ENCODE results near the gene CD44.
A peak's percentile ranks its signal among the peaks of the same experiment; 100 is the strongest.

The CD44 gene

GRCh38 chr11:35160246-35160824 is 21.4 kb downstream of the CD44 start:
- no peak for DNase-seq

DNA sequence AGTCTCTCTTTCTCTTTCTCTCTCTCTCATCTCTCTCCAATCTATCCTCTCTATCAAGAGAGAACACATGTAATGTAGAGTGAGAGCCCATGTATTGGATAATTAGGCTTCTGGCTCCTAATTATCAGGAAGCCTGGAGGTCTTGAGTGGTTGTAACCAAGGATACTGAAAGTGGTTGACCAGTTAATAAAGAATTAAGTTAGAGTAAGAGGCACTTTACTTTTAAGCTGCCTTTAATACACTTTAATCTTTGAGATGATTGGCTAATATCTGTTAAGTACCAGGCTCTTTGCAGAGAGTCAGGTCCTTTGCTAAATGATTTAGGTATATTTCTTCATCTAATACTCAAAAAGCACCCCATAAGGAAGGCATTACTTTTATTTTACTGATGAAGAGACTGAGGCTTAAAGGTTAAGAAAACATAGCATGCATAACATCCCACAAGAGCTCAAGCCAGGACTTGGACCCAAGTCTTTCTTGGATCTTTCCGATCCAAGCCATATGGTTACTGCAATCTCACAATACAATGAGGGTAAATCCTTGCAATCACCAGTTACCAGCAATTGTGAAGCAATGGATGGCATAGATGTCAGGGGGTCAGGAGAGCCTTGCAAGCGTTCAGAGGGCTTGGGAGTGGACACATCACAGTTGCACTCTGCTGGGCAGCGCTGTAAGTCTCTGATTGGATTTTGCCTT is 22.1 kb downstream of the CD44 start:
- DNase-seq = no peak

- DNase-seq = peak; percentile 91 to 93
Observed at GRCh38 chr11:35162745-35163144, 23.8 kb downstream of the CD44 start.

DNA sequence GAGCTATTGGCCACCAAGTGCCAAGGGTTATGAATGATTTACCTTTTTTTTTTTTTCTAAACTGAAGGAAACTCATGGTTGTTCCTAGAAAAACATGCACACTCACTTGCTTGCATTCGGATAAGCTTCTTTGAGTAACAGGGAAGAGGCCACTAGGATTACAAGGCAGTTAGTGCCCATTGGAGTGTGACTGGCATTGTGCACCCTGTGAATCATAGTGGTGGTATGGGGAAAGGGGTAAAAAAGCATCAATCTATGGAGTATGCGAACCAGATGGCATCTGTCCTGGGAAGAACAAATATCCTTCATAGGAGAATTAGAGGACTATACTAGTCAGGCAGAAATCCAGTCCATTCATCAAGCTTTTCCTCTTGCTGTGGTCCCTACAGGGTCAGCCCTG is 24.2 kb downstream of the CD44 start:
- DNase-seq = no peak

GRCh38 chr11:35163702-35164496 is 24.9 kb downstream of the CD44 start:
- no peak for DNase-seq

DNA sequence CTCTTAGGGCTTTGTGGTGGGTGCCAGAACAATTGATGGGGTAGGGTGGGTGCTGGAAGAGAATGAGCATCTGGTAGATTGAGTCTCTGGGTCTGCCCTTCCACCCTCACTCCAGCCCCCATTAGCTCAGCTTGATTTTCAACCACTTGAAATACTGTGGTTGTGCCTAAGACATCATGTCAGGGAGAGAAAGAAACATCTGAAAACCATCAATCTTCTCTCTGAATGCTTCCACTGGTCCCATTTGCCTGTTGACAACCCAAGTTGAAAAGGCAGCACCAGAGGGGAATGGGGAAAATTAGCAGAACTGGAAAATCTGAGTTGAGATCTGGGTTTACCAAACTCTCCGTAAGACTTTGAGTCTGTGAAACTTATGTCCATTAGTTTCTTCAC is 26.1 kb downstream of the CD44 start:
- DNase-seq = no peak

GRCh38 chr11:35165423-35166368 is 26.7 kb downstream of the CD44 start:
- no peak for DNase-seq

- DNase-seq = no peak
Observed at GRCh38 chr11:35166369-35167360, 27.7 kb downstream of the CD44 start.

- DNase-seq = no peak
Observed at GRCh38 chr11:35167426-35167954, 28.5 kb downstream of the CD44 start.

DNA sequence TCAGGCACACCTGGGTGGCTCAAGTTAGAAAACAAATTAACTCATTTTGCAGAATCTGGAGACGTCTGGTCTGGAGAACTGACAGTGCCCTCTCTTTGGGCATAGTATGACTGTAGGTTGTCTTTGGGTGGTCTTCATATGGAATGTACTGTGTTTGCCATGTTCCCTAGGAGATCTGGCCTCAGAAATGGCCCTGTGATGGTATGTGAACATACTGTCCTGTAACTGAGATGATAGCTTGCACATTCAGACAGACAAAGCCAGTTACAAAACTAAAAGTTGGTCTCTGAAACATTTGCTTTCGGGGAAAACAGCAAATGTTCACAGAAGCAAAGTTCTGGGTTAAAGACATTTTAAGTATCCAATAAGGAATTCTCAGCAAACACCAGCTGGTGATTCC is 29.7 kb downstream of the CD44 start:
- no peak for DNase-seq

DNA sequence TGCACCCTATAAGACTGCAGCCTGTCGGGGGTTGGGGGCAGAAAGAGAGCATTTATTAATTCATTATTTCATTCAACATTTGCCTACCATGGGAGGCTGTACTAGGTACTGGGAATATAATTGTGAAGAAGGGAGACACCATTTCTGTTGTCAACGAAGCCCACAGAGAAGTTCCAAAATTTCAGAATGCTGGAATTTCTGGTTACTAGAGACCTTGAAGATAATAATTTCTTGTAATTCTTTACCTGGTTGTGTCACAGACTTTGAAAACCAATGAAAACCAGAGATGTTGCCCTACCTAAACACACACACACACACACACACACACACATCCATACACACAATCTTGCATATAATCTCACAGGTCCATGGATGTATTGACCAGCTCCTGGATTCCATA is 30.1 kb downstream of the CD44 start:
- no peak for DNase-seq

DNA sequence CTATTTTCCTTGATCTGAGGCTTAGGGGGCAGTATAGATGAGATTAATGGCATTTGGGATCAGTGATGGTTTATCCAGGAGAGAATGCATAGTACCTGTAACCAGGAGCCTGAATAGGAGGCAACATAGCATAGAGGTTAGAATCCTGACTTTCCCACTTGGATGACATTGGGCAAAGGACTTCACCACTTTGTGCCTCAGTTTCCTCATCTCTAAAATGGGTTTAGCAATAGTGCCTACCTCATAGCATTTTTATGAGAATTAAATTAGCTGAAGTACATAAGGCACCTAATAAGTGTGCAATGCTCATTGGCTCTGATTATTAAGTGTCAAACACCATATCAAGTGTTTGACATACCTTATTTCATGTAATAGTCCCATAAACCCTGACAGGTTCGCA is 30.8 kb downstream of the CD44 start:
- no peak for DNase-seq

DNA sequence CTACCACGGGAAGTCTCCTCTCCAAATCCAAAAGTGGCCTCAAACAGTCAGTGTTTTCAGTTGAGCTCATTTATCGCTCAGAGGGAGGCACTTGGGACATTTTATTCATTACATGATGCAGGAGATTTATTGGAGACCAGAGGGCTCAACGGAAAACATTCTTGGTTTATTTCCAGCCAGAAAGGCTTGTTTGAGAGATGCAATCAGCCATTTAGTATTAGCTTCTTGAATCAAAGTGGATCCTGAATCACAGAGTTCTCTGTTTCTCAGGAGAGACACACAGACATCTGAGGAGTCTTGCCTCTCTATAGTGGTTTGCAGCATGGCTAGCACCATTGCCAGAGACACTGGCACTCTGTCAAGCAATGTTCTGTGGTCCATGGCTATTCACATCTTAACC is 31.5 kb downstream of the CD44 start:
- no peak for DNase-seq

DNA sequence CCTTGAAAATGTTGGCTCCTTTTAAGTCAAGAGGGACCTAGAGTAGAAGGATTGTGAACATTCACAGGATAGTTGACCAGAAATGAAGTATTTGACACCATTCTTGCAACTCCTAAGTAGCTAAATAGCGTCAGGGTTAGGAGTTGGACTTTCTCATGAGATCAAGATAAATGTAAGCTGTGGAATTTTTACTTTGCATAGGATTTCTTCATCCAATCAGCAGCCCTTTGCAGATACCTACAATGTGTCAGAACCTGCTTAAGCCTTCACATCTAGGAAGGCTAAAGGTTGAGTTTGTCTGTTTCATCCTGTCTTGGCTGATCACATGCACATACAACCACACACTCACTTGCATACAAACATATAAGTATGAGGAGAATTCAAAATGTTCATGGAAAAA is 32.3 kb downstream of the CD44 start:
- DNase-seq = no peak

DNA sequence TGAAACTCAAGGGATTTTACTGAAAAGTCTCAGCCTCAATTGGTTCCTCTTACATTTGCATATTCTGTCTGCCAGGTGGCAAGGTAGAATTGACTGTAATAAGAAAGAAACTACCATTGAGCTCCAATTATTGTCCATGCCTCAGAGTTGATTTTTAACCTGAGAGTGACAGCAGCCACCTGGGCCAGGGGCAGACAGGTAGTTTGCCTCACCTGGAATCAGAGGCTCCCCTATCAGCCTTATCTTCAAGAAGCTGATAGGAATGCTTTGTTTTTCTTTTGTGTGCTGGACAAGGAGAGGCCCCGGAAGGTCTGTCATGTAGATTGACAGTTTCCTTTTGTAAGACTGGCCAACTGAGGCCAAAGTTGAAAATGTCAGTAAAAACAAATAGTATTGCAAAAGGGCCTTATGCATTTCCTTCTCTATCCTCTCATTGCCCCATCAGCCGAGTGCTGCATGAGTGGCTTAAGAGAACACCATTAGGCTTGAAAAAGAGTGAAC is 34.1 kb downstream of the CD44 start:
- DNase-seq = peak in 1 of 2 donors; percentile 58

GRCh38 chr11:35173616-35174566 is 34.9 kb downstream of the CD44 start:
- no peak for DNase-seq

GRCh38 chr11:35174666-35175065 is 35.7 kb downstream of the CD44 start:
- DNase-seq = no peak

GRCh38 chr11:35177370-35177769 is 38.4 kb downstream of the CD44 start:
- no peak for DNase-seq

DNA sequence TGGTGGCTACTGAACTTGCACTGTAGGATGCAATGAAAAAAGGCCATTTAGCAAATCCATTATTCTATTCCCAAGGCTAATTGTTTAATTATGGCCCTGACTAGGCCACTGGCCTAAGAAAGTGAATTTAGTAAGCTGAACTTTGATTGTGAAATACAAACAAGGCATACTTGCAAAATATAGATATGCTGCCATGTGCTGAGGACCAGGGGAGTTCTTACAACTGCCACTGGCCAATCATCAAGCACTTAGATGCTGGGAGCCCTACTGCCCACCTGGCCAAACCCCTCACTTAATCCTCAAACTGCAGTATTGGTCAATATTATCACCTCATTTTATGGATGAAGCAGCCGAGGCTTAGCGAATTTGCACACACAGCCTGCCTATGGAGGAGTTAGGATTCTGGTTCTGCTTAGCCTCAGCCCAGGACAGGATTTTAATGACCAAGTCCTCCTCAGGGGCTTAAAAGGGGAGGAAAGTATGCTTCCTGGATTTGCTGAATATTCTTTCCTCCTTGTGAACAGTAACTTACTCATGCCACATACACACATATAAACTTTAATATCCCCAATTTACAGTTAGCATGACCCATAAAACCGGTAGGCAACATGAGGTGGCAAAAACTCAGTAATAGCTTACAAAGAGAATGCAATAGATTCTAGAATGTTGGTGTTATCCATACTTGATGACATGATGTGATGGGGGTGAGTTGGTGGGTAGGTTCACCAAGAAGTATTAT is 39.3 kb downstream of the CD44 start:
- DNase-seq = no peak

Measured in inflammatory macrophage treated with lipopolysaccharide for 1 hour (primary cell).